ENCODE measurements around the gene PARD3. TPM values are rescaled to one million over a fixed set of nuclear protein-coding genes. Genes with fewer than 3 reads are reported as not detected.
A peak's percentile ranks its signal among the peaks of the same experiment; 100 is the strongest.

Gene PARD3
- total RNA-seq, 3 donors from 2014 or later: 48.2 to 93.7 (median 60.6) TPM

DNA sequence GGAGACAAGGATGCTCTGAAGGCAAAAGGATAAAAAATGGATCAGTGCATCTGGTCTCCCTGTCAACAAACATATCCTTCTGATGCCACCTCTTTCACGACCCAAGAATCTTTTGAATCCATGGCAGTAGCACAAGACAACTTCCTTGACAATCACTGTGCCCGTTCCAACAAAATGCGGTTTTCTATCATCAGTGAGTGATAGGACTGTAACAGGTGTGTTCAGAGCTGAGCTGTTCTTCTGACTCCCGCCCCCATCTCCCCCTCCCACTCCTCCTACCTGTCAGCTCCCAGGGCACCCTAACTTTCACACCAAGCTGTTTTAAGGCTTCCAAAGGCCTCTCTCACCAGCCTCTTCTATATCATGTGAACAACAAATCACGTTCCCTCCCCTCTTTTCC, 74.8 kb downstream of the PARD3 start:
- Histone ChIP-seq H3K36me3 (no peaks in the 10 kb centered on the region), H3K27ac (peak overlapping the region; percentile 67 to 68), H3K9me3 (no peaks in the 10 kb centered on the region), H3K4me3 (peak overlapping the region in 2 of 3 donors; percentile 21 to 40), H3K4me1 (peaks cover 0 to 6% of the 10 kb centered on the region in 2 donors), H3K27me3 (no peaks in the 10 kb centered on the region)
- TF ChIP-seq, protein P1, sequence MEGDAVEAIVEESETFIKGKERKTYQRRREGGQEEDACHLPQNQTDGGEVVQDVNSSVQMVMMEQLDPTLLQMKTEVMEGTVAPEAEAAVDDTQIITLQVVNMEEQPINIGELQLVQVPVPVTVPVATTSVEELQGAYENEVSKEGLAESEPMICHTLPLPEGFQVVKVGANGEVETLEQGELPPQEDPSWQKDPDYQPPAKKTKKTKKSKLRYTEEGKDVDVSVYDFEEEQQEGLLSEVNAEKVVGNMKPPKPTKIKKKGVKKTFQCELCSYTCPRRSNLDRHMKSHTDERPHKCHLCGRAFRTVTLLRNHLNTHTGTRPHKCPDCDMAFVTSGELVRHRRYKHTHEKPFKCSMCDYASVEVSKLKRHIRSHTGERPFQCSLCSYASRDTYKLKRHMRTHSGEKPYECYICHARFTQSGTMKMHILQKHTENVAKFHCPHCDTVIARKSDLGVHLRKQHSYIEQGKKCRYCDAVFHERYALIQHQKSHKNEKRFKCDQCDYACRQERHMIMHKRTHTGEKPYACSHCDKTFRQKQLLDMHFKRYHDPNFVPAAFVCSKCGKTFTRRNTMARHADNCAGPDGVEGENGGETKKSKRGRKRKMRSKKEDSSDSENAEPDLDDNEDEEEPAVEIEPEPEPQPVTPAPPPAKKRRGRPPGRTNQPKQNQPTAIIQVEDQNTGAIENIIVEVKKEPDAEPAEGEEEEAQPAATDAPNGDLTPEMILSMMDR (IDR thresholded peaks at IDR 0.05): no peak
- TF ChIP-seq POLR2AphosphoS5 (IDR thresholded peaks at IDR 0.05) (no peak), POLR2A (IDR thresholded peaks at IDR 0.05) (no peak)
- DNase-seq (ENCODE audit: low spot score in 2 of 2): no peak
- intact Hi-C loops (cut with DNase I; ENCODE audit: low total_unique reads): no loop called here

DNA sequence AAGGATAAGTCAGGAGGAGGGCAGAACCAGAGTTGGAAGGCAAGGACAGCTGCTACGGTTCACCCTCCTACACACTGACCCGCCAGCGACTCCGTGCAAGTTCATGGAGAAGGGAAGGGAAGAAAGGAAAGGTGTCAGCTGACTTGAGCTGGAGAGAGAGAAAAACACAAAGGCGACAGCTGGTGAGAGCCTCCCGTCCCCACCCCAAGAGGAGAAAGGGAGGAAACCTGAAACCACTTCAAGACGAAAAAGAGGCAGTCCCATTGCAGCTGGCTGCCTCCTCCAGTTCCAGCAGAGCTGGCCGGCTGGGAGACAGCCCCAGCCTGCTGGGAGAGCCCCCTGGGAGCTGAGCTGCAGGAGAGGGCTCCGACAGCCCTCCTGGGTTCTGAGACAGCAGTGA, 75.2 kb downstream of the PARD3 start:
- intact Hi-C loops (cut with DNase I; ENCODE audit: low total_unique reads): loop anchor here (5.0 kb wide), 1 partner anchor 1403 kb away; no protein-coding TSS in a partner anchor
- TF ChIP-seq POLR2AphosphoS5 (IDR thresholded peaks at IDR 0.05): peak in 1 of 3 donors; percentile 7
- TF ChIP-seq, protein P1 (IDR thresholded peaks at IDR 0.05): no peak
- H3K27me3 ChIP-seq: no peaks in the 10 kb centered on the region
- no peaks in the 10 kb centered on the region for H3K9me3 ChIP-seq
- H3K4me1 ChIP-seq: peaks cover 0 to 6% of the 10 kb centered on the region in 2 donors
- H3K36me3 ChIP-seq: no peaks in the 10 kb centered on the region
- DNase-seq (ENCODE audit: low spot score in 2 of 2): peak in 1 of 2 donors; percentile 49
- H3K4me3 ChIP-seq: peak overlapping the region in 2 of 3 donors; percentile 21 to 40
- peak overlapping the region; percentile 67 to 68 for H3K27ac ChIP-seq

DNA sequence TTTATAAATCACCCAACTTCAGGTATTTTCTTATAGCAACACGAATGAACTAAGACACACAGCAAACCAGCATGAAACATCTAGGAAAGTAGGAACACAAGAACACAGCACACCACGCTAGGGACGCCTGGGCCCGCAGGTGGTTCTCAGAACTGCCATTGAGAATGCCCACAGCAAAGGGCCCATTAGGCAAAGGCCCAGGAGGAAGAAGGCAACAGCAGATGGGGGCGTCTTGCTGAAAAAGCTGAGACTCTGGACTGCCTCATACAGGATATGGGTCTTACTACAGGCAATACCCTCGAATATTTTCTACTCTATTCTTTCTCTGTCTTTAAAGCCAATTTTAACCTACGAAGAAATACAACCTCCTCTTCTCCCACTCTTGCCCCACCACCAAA, 77.3 kb downstream of the PARD3 start:
- H3K36me3 ChIP-seq: no peaks in the 10 kb centered on the region
- no peak overlapping the region for H3K4me3 ChIP-seq
- H3K27me3 ChIP-seq: no peaks in the 10 kb centered on the region
- peaks cover 0 to 6% of the 10 kb centered on the region in 2 donors for H3K4me1 ChIP-seq
- no peaks in the 10 kb centered on the region for H3K9me3 ChIP-seq
- peak overlapping the region in 1 of 2 donors; percentile 33 for H3K27ac ChIP-seq
- TF ChIP-seq POLR2AphosphoS5 (IDR thresholded peaks at IDR 0.05): no peak
- TF ChIP-seq, protein P1 (IDR thresholded peaks at IDR 0.05): no peak
- TF ChIP-seq POLR2A (IDR thresholded peaks at IDR 0.05): no peak
- DNase-seq (ENCODE audit: low spot score in 2 of 2): no peak
- intact Hi-C loops (cut with DNase I; ENCODE audit: low total_unique reads): loop anchor here (5.0 kb wide), 1 partner anchor 1400 kb away; no protein-coding TSS in a partner anchor

DNA sequence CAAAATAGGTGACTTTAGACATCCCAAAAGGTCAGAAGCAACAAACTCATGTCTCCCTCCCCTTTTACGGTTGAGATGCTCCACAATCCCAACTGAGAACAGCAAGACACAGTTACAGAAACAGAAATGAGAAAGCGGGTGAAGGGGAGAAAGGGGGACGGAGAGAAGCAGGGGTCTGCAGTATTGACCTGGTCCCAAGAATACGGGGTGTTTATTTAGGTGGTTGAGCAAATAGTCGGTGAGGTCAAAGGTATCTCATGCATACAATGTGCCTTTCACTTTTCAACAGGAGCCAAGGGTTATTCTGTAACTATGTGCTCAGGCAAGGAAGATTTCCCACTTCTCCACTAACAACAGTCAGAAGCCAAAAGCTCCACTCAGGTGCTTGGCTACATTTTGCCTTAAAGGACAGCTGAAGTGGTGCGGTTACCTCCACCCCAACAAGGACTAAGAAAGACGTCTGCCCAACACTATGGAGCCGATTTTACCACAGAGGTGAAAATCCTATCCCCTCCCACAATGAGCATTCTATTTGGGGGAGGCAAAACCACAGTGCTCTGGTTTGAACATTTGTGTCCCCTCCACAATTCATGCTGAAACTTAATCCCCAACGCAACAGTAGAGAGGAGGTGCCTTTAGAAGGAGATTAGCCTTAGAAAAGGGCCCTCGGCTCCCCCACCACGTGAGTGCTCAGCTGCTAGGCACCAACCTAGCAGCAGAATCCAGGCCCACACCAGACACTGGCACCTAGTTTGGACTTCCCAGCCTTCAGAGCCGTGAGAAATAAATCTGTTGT, 77.9 kb downstream of the PARD3 start:
- no peak for DNase-seq (ENCODE audit: low spot score in 2 of 2)
- no peak for TF ChIP-seq POLR2AphosphoS5 (IDR thresholded peaks at IDR 0.05)
- TF ChIP-seq, protein P1 (IDR thresholded peaks at IDR 0.05): no peak
- TF ChIP-seq POLR2A (IDR thresholded peaks at IDR 0.05): no peak
- H3K4me3 ChIP-seq: no peak overlapping the region
- peaks cover 0 to 6% of the 10 kb centered on the region in 2 donors for H3K4me1 ChIP-seq
- H3K36me3 ChIP-seq: no peaks in the 10 kb centered on the region
- peak overlapping the region in 1 of 2 donors; percentile 5 for H3K27ac ChIP-seq
- intact Hi-C loops (cut with DNase I; ENCODE audit: low total_unique reads): loop anchor here (5.0 kb wide), 1 partner anchor 1400 kb away; no protein-coding TSS in a partner anchor
- no peaks in the 10 kb centered on the region for H3K27me3 ChIP-seq
- no peaks in the 10 kb centered on the region for H3K9me3 ChIP-seq

DNA sequence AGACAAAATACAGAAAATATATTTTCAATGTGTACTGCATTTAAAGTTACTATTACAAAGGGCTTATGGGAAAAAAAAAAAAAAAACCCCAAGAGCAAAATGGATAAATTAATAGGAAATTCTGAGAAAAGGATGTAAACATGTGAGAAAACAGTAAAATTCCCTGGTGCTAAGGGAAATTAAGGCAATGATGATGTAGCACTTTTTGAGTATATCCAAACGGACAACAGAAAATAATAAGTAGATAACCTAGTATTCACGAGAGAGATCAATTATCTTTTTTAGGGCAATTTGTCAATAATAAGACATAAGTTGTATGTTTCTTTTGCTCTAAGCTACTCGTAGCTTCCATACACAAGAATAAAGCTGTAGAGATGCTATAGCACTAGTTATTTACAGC, 80.2 kb downstream of the PARD3 start:
- DNase-seq (ENCODE audit: low spot score in 2 of 2): no peak
- Histone ChIP-seq H3K27ac (no peak overlapping the region), H3K4me1 (no peaks in the 10 kb centered on the region)

More for the DNA sequence above, 80.2 kb downstream of the PARD3 start:
- Histone ChIP-seq H3K27me3 (no peaks in the 10 kb centered on the region), H3K9me3 (no peaks in the 10 kb centered on the region), H3K36me3 (no peaks in the 10 kb centered on the region), H3K4me3 (no peak overlapping the region)
- TF ChIP-seq POLR2AphosphoS5 (IDR thresholded peaks at IDR 0.05) (no peak), POLR2A (IDR thresholded peaks at IDR 0.05) (no peak)
- TF ChIP-seq, protein P1 (IDR thresholded peaks at IDR 0.05): no peak
- intact Hi-C loops (cut with DNase I; ENCODE audit: low total_unique reads): loop anchor here (5.0 kb wide), 1 partner anchor 1398 kb away; no protein-coding TSS in a partner anchor
